HS-5 (cell line): ENCODE results near the gene CPHXL2.

ENCODE experiments used
- DNase-seq: peaks from one replicate; pipeline ENCODE4 v3.0.0-alpha.2; 2012; ENCODE audit warnings: low read depth

CPHXL2 gene

DNA sequence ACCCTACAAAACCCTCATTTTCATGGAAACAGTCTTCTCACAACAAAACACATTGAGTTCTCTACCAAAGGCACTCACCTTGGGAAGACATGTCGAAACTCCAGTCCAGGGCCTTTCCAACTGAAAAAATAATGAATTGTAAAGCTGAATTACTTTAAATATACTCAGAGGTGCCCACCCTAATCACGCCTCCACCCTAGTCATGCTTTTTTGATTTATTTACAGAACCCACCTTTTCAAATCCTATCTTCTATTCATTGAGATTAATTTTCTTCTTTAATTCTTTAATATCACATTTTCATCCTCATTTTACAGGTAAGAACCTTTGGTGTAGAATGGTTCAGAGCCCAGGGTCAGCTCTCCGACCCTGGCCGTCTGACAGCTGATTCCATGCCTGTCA is at the start of gene CPHXL2:
TSS of gene CPHXL2 (minus strand) at position 101 of the 400 bp plus-strand sequence. CDS start at position 91, 10 bp downstream.
- no peak for DNase-seq

DNA sequence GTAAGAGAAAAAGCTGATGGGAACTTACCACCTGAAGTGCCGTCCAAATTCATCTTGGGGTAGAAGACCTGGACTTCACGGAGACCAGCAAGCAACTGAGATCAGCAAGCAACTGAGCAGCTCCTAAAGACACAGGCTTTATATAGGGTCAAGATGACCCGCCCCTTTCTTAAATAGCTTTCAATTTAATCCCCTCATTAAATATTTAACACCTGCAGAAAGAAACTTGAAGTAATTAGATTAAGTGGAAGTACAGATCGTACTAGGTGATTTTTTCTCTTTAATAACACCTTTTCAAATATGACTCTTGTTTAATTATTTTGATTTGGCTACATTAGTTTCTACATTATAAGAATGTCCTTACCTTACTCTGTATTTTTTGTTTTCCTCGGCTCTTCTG is 49.6 kb upstream of the CPHXL2 start, which contains the start of gene CPHXL:
TSS of gene CPHXL (minus strand) at position 101 of the 400 bp plus-strand sequence. CDS start at position 53, 48 bp downstream.
- no peak for DNase-seq

DNA sequence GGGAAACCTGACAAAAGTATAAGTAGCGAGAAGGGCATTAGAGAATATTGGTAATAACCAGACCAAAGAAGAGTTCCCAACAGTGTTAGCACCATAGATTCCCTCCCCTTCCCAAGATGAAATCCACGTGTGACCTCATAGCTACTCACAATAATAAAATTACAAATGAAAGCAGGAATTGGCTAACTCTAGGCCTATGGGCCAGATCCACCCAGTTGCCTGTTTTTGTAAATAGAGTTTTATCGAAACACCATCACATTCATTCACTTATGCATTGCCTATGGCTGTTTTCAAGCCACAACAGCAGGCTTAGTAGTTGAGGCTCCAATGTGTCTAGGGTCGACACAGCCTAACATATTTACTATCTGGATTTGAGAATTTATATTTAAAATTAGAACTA is 41.6 kb upstream of the CPHXL2 start:
- no peak for DNase-seq

DNA sequence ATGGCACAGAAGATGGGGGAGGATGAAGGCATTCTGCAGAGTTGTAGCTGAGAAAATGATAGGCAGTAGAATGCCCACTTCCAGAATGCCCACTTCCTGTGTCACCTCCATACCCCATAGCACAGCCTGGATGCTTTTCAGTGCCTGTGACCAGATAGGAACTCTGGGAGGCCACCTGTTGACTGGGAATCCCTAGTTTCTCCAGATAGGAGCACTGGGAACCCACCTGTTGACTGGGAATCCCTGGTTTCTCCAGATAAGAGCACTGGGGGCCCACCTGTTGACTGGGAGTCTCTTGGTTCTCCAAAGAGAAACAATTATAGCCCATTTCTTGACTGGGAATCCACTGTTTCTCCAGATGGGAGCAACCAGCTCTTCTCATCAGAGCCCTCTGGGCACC is 37.9 kb upstream of the CPHXL2 start:
- DNase-seq: no peak

DNA sequence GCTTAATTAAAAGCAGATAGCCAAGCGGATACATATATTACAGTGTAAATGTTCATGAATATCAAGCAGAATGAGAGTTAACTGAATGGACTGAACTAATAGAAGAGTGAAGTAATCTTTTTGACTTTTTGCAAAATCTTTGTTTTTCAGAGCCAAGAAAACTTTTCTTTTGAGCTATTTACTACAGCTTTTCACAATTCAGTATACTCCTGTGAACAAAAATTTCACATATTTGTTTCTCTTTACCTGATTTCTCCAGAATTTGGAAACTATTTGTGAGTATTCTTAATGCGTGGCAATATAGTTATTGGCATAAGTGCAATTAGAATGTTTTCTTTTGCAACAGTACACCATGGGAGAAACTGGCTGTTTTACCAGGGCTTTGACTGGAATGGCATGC is 33.5 kb upstream of the CPHXL2 start:
- no peak for DNase-seq

DNA sequence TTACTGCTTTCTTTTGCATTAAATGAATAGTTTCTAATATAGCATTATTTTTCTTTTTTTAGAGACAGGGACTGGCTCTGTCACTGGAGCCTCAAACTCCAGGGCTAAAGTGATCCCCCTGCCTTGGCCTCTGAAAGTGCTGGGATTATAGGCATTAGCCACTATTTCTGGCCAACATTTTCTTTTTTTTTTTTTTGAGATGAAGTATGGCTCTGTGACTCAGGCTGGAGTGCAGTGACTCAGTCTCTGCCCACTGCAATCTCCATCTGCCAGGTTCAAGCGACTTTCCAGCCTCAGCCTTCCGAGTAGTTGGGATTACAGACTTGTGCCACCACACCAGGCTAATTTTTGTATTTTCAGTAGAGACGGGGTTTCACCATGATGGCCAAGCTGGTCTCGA is 26.5 kb upstream of the CPHXL2 start:
- DNase-seq: peak; percentile 43

DNA sequence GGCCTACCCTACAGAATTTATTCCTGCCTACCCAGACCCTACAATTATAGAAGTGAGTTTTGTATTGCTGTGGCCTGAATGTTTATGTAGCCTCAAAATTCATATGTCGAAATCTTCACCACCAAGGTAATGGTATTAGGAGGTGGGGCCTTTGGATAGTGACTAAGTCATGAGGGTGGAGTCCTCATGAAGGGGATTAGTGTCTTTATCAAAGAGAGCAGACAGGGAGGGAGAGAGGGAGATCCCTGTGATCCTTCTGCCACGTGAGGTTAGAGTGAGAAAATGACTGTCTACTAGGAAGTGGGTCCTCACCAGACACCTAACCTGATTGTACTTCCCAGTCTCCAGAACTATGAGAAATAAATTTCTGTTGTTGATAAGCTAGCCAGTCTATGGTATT is 25.4 kb upstream of the CPHXL2 start:
- DNase-seq: no peak

DNA sequence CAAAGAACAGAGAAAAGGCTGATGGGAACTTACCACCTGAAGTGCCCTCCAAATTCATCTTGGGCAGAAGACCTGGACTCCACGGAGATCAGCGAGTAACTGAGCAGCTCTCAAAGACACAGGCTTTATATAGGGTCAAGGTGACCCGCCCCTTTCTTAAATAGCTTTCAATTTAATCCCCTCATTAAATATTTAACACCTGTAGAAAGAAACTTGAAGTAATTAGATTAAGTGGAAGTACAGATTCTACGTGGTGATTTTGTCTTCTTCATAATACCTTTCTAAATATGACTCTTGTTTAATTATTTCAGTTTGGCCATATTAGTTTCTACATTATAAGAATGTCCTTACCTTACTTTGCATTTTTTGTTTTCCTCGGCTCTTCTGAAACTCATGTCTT is 24.6 kb upstream of the CPHXL2 start, which contains the start of gene DUXB:
TSS of gene DUXB (minus strand) at position 101 of the 400 bp plus-strand sequence. CDS start at position 58, 43 bp downstream.
- DNase-seq: no peak

DNA sequence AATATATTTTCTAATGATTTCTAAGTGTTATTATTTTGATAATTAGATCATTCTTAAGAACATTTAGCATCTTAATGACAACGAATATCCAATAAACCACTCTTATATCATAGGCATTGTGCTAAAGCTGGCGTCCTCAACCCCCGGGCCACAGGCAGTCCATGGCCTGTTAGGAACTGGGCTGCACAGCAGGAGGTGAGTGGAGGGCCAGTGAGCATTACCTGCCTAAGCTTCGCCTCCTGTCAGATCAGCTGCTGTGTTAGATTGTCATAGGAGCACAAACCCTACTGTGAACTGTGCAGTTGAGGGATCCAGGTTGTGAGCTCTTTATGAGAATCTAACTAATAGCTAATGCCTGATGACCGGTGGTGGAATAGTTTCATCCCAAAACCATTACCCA is 20.8 kb upstream of the CPHXL2 start:
- DNase-seq: no peak

DNA sequence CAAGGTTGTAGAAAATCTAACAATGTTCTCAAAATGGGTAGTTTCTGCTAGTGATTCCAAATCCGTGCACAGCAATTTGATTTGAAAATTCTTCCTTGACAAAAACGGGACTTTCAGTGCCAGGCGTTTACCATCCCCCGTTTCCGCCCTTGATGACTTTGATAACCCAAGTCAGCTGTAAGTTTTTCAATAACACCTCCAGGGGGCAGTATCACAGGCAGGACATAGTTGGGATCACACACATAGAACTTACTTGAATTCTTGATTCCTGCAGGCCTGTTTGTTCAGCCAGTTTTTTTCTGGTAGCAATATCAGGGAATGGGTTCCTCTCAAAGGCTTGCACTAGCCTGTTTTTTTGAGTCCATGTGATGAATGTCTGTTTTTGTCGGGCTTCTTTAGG is 18.9 kb upstream of the CPHXL2 start:
- no peak for DNase-seq

DNA sequence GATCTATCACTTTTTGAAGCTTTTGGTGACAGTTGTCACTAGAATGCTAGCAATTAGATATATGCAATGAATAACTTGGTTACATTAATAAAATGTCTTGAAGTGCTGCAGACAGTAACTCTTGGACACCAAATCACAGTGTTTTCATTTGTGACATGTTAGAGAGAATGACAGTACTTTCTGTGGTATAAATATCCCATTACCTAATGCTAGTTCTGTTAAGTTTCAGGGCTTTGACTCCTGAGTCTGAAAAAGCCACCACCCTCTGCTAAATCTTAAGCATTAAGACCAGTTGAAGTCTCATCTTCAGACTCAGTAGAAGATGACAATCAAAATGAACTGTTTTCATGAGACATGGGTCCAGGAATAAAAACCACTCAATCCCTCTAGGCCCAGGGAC is 10.6 kb upstream of the CPHXL2 start:
- no peak for DNase-seq

DNA sequence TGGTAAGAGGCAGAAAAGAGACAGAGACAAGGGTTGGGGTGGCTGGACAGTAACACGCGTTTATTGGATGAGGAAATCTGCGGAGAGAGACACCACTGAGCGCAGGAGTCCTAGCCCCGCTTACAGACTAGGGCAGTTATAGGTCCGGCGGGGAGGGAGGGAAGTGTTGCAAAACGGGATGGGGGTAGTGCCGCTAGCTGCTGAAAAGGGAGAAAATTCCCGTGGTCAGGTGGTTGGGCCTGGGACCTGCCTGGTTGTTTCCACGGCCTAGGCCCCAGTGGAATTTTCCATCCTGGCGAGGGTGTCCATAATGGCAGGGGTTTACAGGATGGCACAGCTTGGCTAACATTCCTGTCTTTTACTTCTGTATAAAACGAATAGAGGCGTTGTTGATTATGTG is 5.5 kb upstream of the CPHXL2 start:
- no peak for DNase-seq

DNA sequence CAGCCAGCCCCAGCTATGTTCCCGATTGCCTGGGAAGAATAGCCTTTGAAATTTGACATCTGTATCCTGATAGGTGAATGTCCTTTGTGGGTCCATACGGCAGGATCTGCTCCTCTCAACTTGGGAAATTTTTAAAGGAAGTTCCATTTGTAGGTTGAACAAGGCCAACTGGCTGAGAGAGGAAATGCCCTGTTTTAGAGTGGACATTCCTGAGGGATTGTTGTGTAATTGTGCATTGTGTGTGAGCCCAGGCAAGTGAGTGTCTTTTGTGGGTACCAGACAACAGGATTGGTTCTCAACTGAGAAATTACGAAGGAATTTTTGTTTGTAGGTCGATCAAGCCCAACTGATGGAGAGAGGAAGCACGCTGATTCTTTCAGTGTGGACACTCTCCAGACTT is 2.6 kb upstream of the CPHXL2 start:
- DNase-seq: no peak

DNA sequence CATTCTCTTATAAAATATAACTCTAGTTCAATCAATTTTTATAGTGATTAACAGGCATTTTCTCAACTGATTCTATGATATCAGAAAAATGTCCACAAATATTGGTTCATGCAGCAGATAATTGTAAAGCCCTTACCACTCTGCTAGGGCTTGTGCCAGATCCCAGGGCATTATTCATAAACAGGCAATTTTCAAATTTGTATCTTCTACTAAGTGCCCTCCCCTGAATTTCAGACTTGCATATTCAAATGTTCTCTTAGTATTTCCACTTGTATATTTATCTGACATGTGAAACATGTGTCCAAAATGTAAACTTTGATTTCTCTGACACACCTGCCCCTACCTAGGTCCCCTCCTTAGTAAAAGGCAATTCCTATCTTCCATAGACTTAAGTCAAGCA is 9.3 kb downstream of the CPHXL2 start:
- no peak for DNase-seq

DNA sequence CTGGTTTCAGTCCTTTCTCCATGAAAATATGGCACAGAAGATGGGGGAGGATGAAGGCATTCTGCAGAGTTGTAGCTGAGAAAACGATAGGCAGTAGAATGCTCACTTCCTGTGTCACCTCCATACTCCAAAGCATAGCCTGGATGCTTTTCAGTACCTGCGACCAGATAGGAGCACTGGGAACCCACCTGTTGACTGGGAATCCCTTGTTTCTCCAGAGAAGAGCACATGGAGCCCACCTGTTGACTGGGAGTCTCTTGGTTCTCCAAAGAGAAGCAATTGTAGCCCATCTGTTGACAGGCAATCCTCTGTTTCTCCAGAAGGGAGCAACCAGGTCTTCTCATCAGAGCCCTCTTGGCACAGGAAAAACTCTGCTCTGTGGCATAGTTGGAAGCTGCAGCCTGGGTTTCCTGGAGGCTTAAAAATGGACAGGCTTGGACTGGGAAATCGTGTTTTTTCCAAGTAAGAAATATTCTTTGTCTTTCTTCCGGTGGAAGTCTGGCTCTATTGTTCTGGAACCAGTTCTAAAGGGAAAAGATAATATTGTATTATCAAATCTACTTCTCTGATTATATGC is 16.0 kb downstream of the CPHXL2 start:
- DNase-seq: no peak

DNA sequence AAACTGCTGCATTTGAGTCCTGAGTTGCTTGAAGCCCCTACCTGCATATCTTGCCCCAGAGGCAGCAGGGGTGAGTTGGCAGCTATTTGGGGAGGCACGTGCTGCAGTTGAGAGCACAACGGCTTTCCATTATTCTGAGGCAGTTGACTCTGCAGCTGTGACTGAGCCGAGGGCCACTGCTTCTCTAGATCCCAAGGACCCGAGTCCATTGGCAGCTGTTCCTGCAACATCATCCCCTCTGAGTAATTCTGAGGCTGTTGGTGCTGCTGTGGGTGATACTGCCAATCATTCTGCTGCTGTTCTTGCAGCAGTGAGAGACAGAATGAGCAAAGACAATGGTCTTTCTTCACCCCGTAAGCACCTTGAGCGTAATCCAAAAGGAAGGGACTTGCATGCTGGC is 16.5 kb downstream of the CPHXL2 start:
- no peak for DNase-seq

DNA sequence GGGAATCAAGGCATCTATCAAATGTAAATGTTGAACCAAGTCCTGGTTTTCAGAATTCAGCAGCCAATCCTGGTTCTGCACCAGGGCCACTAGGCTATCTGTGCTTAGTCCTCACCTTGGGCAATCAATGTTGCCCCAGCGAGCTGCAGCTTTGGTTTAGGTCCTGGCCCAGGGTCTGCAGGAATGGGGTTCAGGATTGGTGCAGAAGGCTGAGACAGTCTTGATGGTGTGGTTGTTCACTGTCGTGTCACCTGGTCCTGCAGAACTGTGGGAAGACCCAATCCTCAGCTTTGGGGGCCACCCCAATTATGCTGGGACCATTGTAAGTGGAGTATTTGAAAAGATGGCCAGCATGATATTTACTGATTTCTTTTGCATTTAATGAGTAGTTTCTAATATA is 18.6 kb downstream of the CPHXL2 start:
- no peak for DNase-seq

DNA sequence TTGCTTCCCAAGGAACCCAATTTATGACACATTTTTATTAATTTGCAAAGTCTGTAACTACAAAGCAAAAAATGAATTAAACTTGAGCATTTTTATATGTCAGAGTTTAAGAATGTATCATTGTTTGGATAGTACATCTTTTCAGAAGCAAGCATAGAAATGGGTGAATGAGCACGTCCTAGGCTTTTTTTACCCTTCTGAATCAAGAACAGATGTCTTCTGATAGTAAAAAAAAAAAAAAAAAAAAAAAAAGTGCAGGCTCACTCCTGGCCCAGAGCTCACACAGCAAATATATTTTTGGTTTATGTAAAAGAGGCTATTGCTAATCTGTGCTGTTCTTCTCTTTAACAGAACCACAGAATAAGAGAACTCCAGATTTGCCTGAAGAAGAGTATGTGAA is 22.9 kb downstream of the CPHXL2 start:
- peak; percentile 56 for DNase-seq

DNA sequence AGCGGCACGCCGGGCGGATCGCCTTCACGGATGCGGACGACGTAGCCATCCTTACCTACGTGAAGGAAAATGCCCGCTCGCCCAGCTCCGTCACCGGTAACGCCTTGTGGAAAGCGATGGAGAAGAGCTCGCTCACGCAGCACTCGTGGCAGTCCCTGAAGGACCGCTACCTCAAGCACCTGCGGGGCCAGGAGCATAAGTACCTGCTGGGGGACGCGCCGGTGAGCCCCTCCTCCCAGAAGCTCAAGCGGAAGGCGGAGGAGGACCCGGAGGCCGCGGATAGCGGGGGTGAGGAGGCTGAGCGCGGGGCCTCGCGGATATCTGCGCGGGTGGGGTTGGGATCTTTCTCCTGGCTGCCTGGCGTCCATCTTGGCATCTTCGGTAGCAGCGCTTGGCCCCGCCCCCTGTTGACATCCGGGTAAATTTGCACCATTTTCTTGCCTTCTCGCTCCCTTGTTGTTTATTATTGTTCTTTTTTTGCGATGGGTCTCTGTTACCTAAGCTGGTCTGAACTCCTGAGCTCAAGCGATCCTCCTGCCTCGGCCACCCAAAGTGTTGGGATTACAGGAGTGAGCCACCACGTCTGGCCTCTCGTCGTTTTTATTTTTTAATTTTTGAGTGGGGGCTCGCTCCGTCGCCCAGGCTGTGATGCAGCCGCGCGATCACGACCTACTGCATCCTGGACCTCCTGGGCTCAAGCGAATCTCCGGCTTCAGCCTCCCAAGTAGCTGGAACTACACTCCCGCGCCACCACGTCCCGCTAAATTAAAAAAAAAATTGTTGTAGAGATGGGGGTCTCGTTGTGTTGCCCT is 28.3 kb downstream of the CPHXL2 start:
- peak; percentile 55 for DNase-seq

DNA sequence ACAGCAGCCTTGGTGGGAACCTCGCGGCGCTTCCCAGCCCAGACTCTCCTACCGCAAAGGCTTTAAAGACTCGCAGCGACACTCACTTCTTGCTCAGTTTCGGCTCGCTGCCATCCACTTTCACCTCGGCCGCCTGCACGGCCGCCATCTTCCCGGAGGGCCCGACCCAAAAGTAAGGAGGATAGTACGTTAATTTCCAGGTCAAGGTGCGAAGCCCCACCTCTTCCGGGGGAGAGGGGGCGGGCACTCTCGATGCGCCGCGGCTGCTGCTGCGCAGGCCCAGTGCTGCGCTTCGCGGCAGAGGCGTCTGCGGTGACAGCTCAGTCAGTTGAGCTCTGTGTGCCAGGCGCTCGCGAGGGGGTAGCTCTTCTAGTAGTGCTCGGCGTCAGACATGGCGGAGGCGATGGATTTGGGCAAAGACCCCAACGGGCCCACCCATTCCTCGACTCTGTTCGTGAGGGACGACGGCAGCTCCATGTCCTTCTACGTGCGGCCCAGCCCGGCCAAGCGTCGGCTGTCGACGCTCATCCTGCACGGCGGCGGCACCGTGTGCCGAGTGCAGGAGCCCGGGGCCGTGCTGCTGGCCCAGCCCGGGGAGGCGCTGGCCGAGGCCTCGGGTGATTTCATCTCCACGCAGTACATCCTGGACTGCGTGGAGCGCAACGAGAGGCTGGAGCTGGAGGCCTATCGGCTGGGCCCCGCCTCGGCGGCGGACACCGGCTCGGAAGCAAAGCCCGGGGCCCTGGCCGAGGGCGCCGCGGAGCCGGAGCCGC is 29.1 kb downstream of the CPHXL2 start, which contains the start of the genes KARS1 and TERF2IP:
TSS of gene KARS1 (minus strand) at position 174 of the 773 bp plus-strand sequence. CDS start at position 148, 26 bp downstream.
TSS of gene TERF2IP (plus strand) at position 282 of the 773 bp plus-strand sequence. CDS start at position 392, 110 bp downstream.
- peak; percentile 83 for DNase-seq

DNA sequence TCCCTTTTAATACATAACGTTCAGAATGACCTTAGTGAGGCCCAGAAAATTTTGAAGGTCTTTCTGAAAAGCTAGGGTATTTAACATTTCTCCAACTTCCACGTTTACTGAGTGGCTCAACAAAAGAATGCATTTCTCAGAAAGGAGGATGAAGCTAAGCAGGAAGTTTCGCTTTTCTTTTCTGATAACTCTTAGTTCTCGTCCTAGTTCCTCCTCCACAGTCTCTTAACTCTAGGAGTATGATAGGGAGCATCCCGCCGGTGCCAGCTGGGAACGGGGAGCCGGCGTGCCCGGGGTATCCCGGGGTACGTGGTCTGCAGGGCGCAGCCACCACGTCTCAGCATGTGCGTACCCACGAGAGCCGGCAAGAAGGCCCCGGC is 29.7 kb downstream of the CPHXL2 start:
- no peak for DNase-seq

DNA sequence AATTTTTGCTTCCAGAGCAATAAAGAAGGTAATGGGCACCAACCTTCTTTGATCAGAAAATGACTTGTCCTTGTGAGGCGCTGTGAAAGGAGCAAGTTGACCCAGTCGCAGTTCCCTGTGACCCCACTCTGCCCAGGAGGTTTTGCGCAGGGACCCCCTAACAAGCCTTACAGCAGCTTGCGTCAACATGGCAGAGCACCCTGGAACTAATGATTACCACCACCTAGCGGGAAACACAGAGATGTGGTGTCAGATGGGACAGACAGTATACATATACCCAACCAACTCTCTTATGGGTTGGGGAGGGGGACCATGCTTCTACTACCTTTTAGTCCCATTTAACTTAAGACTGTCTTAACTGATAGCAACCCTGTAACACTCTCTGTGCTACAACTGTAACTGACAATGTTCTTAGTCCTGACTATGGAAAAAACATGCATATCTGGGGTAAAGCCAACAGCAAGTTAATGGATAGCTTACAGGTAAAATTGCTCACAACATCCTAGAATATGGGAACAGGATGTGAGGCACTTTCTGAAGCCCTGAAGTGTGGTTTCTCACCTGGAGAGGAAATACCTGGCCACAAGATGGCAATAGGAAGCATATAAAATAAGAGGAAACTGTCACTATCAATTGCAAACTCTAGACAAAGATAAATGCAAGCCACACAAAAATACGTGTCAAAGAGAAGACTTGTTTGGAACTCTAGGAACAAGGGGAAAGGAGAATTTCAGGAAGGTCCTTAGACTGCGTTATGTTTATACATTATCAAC is 32.4 kb downstream of the CPHXL2 start:
- DNase-seq: no peak
